Measurements from ENCODE around the gene CHD5. TPM values are rescaled to one million over a fixed set of nuclear protein-coding genes. Genes with fewer than 3 reads are reported as not detected.

Gene CHD5
- total RNA-seq, 4 donors from 2014 or later, result 0.05 TPM; not detected in 3

- H3K9me3 ChIP-seq, result no peaks in the 10 kb centered on the region
- no peak overlapping the region for H3K27ac ChIP-seq
- intact Hi-C loops (cut with DNase I; ENCODE audit: low total_unique reads) (no loop called here), in situ Hi-C loops (cut with MboI; ENCODE audit: low sequenced_read_pairs in 4 of 4) (no loop called here)
- H3K4me3 ChIP-seq, result no peak overlapping the region
- TF ChIP-seq POLR2A (IDR thresholded peaks at IDR 0.05), result no peak
- no peak for TF ChIP-seq CTCF (IDR thresholded peaks at IDR 0.05 in 4 of 5, conservative IDR thresholded peaks at IDR 0.05 in 1 of 5)
- ATAC-seq, result no peak
- no peaks in the 10 kb centered on the region for H3K4me1 ChIP-seq
- H3K36me3 ChIP-seq, result no peaks in the 10 kb centered on the region
- no peak for DNase-seq
- H3K27me3 ChIP-seq, result peaks cover 0 to 4% (median 0%) of the 10 kb centered on the region in 3 donors
Observed at GRCh38 chr1:6088956-6089355, 91.2 kb downstream of the CHD5 start.

GRCh38 chr1:6087958-6088357 lies 92.2 kb downstream of the CHD5 start:
- Histone ChIP-seq H3K9me3 (no peaks in the 10 kb centered on the region), H3K4me3 (no peak overlapping the region), H3K27ac (no peak overlapping the region), H3K27me3 (peaks cover 2 to 13% (median 6%) of the 10 kb centered on the region in 3 donors), H3K36me3 (no peaks in the 10 kb centered on the region), H3K4me1 (no peaks in the 10 kb centered on the region)
- intact Hi-C loops (cut with DNase I; ENCODE audit: low total_unique reads) (no loop called here), in situ Hi-C loops (cut with MboI; ENCODE audit: low sequenced_read_pairs in 4 of 4) (no loop called here)
- TF ChIP-seq POLR2A (IDR thresholded peaks at IDR 0.05) (no peak), CTCF (IDR thresholded peaks at IDR 0.05 in 4 of 5, conservative IDR thresholded peaks at IDR 0.05 in 1 of 5) (no peak)
- no peak for ATAC-seq
- no peak for DNase-seq

- H3K36me3 ChIP-seq, result no peaks in the 10 kb centered on the region
- no peaks in the 10 kb centered on the region for H3K9me3 ChIP-seq
- TF ChIP-seq POLR2A (IDR thresholded peaks at IDR 0.05), result no peak
- TF ChIP-seq CTCF (IDR thresholded peaks at IDR 0.05 in 4 of 5, conservative IDR thresholded peaks at IDR 0.05 in 1 of 5), result no peak
- H3K4me3 ChIP-seq, result no peak overlapping the region
- intact Hi-C loops (cut with DNase I; ENCODE audit: low total_unique reads) (no loop called here), in situ Hi-C loops (cut with MboI; ENCODE audit: low sequenced_read_pairs in 4 of 4) (no loop called here)
- ATAC-seq (no peak), DNase-seq (no peak)
- H3K27me3 ChIP-seq, result peaks cover 6 to 19% (median 6%) of the 10 kb centered on the region in 3 donors
- no peaks in the 10 kb centered on the region for H3K4me1 ChIP-seq
- H3K27ac ChIP-seq, result no peak overlapping the region
Observed at GRCh38 chr1:6087377-6087772, 92.7 kb downstream of the CHD5 start.

- H3K27ac ChIP-seq, result no peak overlapping the region
- H3K4me3 ChIP-seq, result no peak overlapping the region
- no peaks in the 10 kb centered on the region for H3K4me1 ChIP-seq
- DNase-seq, result no peak
- H3K9me3 ChIP-seq, result no peaks in the 10 kb centered on the region
- no peak for ATAC-seq
- H3K27me3 ChIP-seq, result peaks cover 9 to 24% (median 9%) of the 10 kb centered on the region in 3 donors
- intact Hi-C loops (cut with DNase I; ENCODE audit: low total_unique reads), result no loop called here
- in situ Hi-C loops (cut with MboI; ENCODE audit: low sequenced_read_pairs in 4 of 4), result no loop called here
- TF ChIP-seq CTCF (IDR thresholded peaks at IDR 0.05 in 4 of 5, conservative IDR thresholded peaks at IDR 0.05 in 1 of 5) (no peak), POLR2A (IDR thresholded peaks at IDR 0.05) (no peak)
- H3K36me3 ChIP-seq, result no peaks in the 10 kb centered on the region
Observed at GRCh38 chr1:6086762-6087376, 93.3 kb downstream of the CHD5 start.

GRCh38 chr1:6086358-6086757 lies 93.8 kb downstream of the CHD5 start:
- intact Hi-C loops (cut with DNase I; ENCODE audit: low total_unique reads), result no loop called here
- Histone ChIP-seq H3K4me1 (no peaks in the 10 kb centered on the region), H3K4me3 (no peak overlapping the region), H3K9me3 (no peaks in the 10 kb centered on the region), H3K36me3 (no peaks in the 10 kb centered on the region), H3K27me3 (peaks cover 13 to 29% (median 14%) of the 10 kb centered on the region in 3 donors), H3K27ac (no peak overlapping the region)
- ATAC-seq (no peak), DNase-seq (no peak)
- in situ Hi-C loops (cut with MboI; ENCODE audit: low sequenced_read_pairs in 4 of 4), result no loop called here
- TF ChIP-seq POLR2A (IDR thresholded peaks at IDR 0.05) (no peak), CTCF (IDR thresholded peaks at IDR 0.05 in 4 of 5, conservative IDR thresholded peaks at IDR 0.05 in 1 of 5) (no peak)

All from gastrocnemius medialis (tissue), 4 donors.